Astrocyte of the spinal cord (primary cell): ENCODE data around the gene PAEP.

Source experiments
- DNase-seq: peaks from one replicate; pipeline ENCODE4 v3.0.0; 2011; ENCODE audit warnings: low read depth, low spot score
- H3K4me3 ChIP-seq: 2 replicates; pipeline ENCODE4 v1.5.1; 2011; ENCODE audit warnings: low read depth, mild to moderate bottlenecking, low read length, moderate library complexity
- in situ Hi-C: cut with HindIII; loops from 2 replicates; pipeline ENCODE4 v1.10.0; 2017; ENCODE audit warnings: low sequenced_read_pairs
- TF ChIP-seq, protein P1 (sequence below): IDR thresholded peaks from 2 replicates; pipeline ENCODE4 v1.5.1; 2012; ENCODE audit warnings: low read depth, mild to moderate bottlenecking, low read length, inconsistent platforms

PAEP gene

DNA sequence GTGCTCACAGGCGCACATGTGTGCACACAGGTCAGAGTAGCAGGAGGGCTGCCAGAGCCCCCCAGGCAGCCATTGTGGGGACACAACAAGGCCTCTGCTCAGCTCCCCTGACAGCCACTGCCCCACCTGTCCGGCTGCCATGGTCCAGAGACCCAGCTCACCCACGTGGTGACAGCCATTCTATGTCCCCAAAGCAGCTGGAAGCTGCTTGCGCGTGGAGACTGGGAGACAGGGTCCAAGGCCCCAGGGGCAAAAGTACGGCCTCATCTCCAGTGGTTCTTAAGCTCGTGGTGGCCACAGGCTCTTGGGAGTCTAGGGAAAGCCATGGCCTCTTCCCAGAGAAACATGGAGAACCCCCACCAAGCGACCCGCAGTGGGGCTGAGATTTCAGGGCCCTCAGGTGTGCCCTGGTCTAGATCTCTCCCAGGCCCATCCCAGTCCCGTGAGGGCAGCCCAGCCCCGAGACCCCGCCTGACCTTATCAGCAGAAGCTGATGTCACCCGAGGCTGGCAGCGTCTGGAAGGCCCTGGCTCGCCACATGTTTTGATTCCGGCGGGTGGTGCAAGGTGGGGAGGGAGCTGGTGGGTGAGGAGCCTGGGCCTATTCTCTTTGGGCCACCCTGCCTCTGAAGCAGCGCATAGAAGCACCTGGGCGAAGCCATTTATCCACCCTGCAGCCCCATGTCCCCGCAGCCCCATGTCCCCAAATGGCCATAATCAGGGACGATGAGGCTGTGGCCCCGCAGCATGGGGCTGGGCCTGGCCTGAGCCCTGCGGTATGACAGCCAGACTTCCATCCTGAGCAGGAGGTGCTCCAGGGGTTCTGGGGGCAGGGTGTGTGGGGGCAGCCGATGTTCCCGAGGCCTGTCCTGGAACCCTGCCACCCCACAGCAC lies 46.1 kb downstream of the PAEP start:
- H3K4me3 ChIP-seq, result no peak overlapping the region
- in situ Hi-C loops, result no loop called here
- DNase-seq, result no peak
- TF ChIP-seq, protein P1, sequence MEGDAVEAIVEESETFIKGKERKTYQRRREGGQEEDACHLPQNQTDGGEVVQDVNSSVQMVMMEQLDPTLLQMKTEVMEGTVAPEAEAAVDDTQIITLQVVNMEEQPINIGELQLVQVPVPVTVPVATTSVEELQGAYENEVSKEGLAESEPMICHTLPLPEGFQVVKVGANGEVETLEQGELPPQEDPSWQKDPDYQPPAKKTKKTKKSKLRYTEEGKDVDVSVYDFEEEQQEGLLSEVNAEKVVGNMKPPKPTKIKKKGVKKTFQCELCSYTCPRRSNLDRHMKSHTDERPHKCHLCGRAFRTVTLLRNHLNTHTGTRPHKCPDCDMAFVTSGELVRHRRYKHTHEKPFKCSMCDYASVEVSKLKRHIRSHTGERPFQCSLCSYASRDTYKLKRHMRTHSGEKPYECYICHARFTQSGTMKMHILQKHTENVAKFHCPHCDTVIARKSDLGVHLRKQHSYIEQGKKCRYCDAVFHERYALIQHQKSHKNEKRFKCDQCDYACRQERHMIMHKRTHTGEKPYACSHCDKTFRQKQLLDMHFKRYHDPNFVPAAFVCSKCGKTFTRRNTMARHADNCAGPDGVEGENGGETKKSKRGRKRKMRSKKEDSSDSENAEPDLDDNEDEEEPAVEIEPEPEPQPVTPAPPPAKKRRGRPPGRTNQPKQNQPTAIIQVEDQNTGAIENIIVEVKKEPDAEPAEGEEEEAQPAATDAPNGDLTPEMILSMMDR, result no peak

DNA sequence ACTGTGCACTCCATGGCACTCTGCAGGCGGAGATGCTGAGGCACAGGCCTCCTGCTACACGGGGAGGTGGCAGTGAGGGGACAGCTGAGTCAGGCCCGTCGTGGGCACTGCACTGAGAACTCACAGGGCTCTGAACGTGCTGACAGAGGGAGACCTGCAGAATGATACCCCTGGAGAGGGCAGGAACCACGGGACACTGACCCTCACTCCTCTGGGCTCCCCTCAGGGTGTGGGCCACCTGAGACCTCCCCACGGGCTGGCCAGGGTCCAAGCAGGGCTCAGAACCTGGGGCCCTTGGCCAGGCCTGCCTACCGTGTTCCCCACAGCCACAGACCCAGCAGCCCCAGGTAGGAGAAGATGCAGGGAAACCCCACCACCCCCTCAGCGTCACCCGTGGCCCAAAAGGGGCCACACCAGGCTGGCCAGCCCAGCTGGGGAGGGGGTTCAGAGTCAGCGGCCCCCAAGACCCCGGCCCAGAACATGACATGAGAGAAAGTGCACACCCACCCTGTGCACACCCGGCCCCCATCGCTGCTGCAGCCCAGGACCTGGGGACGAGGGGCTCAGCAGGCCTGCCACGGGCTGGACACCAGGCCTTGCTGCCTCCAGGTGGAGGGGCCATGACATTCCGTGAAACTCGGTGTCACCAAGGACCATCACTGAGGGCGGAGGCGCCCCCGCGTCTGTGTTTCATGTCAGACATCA lies 46.9 kb downstream of the PAEP start:
- H3K4me3 ChIP-seq, result no peak overlapping the region
- TF ChIP-seq, protein P1, result no peak
- no peak for DNase-seq
- in situ Hi-C loops, result no loop called here

DNA sequence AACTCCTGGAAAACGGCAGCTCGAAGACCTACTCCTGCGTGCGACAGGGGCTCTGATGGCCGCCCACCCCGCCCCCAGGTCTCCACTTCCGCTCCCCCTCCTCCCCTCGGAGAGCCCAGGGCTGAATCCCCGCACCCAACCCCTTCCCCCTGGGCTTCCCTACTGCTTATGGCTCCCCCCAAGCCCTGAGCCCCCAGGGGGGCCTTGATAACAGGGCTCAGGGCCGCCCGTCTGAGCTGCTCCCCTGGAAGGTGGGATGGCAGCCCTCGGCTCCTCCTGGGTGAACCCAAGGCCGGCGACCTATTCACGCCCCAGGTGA lies 47.4 kb downstream of the PAEP start:
- in situ Hi-C loops, result no loop called here
- DNase-seq, result no peak
- TF ChIP-seq, protein P1, result no peak
- no peak overlapping the region for H3K4me3 ChIP-seq

DNA sequence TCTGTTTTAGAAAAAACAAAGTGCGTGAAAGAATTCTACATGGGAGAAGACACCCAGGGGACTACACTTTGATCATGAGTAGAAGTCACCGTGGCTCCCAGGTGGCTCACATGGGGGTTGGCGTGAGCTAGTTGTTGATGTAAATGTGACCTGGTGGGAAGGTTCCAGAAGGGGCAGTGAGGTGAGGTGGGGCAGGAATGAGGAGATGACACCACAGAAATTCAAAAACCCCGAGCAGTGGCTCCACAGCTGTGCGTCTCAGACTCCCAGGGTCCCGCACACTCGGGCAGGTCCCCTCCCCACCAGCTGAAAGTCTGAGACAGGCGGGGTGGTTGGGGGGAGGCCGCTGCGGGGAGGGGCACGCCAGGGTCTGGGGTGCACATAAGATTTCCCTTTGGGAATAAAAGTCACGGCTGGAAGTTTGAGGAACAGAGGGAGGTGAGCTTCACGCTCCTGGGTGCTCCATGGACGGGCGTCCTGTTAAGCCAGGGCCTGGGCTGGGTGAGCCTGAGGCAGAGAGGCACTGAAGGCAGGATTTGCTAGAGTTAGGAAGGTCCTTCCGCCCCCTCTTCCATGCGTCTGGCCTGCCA lies 47.9 kb downstream of the PAEP start:
- DNase-seq, result no peak
- H3K4me3 ChIP-seq, result no peak overlapping the region
- TF ChIP-seq, protein P1, result no peak
- in situ Hi-C loops, result no loop called here

DNA sequence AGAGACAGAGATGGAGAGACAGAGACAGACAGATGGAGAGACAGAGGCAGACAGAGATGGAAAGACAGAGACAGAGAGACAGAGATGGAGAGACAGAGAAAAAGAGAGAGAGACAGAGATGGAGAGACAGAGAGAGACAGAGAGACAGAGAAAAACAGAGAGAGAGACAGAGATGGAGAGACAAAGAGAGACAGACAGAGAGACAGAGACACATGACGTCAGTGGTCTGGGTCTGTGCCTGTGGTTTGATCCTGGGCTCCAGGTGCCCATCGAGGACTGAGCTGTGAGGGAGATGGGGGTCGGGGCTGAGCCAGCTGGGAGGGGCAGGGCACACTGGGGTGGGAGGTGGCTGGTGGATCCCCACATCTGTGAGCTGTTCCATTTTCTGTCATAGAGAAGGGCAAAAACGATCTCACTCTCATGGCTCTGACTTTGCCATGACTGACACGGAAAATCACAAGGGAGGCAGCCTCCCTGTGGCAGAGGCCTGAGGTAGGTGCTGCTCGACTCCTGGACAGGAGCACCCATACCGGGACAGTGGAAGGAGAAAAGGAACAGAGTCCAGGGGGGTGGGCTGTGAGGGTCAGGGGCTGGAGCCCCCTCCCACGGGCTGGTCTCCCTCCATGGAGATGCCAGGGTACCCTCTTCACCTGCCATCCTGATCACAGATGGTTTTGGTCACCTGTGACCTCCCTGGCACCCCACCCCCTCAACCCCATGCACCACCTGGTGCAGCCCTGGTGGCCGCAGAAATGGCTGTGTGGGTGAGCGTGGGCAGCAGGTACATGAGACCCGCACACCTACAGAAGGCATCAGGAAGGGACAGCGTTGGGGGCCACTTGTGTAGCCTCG lies 49.0 kb downstream of the PAEP start:
- no peak for DNase-seq
- H3K4me3 ChIP-seq, result no peak overlapping the region
- TF ChIP-seq, protein P1, result no peak
- in situ Hi-C loops, result no loop called here

DNA sequence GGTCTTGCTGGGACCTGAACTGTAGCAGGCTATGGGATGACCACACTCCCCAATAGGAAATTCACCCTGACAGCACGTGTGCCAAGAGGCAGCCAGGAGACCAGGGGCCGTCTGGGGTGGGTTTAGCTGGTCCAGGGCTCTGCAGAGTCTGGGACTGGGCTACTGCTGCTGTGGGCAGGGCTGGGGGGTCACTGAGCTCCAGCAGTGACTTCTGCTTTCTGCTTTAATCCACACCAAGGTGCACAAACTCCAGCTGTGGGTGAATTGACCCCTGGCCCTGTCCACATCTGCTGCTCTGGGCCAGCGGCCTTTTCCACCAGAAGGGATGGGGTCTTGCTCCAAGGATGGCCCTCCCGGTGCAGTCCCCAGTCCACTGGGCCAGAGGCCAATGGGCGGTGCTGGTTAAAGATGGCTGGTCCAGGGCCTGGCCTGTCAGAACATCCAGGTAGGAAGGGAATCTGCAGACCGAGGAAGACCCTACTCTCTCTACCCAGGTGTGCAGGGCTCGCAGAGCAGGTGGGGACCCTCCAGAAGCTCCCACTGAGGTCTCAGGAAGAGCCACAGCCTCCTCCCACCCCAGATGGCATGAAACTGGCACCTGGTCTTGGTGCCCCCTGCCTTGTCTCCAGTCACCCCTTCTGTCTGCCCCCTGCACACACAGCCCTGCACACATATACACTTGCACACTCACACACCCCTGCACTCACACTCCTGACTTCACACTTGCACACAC lies 49.8 kb downstream of the PAEP start:
- TF ChIP-seq, protein P1, result no peak
- no peak for DNase-seq
- no peak overlapping the region for H3K4me3 ChIP-seq
- in situ Hi-C loops, result no loop called here
